Choroid plexus epithelial cell (primary cell): ENCODE results near the gene LYAR.

Experiments
- DNase-seq: peaks from one replicate; pipeline ENCODE4 v3.0.0-alpha.2; 2010; ENCODE audit warnings: low read depth
- H3K4me3 ChIP-seq: 2 replicates; pipeline ENCODE4 v1.5.1; 2011; ENCODE audit warnings: low read depth, mild to moderate bottlenecking, control low read depth, low read length, moderate library complexity
- TF ChIP-seq, protein P1 (sequence below): conservative IDR thresholded peaks from 2 replicates; pipeline ENCODE4 v1.5.1; 2011; ENCODE audit warnings: low read depth, mild to moderate bottlenecking, control low read depth, inconsistent platforms, low read length, moderate library complexity

LYAR gene

DNA sequence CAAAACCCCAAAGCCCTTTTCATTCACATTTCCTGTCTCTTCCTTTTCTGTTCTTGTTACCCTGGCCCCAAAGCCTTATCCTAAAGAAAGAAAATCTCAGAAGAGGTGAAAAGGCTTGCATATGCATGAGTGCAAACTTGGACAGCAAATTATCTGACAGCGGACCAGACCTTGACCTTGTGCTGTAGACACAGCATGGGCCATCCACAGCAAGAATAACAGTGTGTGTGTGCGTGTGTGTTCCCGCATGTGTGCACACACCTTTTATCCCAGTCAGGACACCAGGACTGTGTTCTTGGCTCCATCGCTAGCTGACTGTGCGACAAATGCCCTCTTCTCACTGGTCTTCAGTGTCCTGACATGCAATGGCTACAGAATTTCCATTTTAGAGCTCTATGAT is 35.4 kb upstream of the LYAR start:
- H3K4me3 ChIP-seq: no peak overlapping the region
- no peak for DNase-seq
- TF ChIP-seq, protein P1, sequence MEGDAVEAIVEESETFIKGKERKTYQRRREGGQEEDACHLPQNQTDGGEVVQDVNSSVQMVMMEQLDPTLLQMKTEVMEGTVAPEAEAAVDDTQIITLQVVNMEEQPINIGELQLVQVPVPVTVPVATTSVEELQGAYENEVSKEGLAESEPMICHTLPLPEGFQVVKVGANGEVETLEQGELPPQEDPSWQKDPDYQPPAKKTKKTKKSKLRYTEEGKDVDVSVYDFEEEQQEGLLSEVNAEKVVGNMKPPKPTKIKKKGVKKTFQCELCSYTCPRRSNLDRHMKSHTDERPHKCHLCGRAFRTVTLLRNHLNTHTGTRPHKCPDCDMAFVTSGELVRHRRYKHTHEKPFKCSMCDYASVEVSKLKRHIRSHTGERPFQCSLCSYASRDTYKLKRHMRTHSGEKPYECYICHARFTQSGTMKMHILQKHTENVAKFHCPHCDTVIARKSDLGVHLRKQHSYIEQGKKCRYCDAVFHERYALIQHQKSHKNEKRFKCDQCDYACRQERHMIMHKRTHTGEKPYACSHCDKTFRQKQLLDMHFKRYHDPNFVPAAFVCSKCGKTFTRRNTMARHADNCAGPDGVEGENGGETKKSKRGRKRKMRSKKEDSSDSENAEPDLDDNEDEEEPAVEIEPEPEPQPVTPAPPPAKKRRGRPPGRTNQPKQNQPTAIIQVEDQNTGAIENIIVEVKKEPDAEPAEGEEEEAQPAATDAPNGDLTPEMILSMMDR: no peak

DNA sequence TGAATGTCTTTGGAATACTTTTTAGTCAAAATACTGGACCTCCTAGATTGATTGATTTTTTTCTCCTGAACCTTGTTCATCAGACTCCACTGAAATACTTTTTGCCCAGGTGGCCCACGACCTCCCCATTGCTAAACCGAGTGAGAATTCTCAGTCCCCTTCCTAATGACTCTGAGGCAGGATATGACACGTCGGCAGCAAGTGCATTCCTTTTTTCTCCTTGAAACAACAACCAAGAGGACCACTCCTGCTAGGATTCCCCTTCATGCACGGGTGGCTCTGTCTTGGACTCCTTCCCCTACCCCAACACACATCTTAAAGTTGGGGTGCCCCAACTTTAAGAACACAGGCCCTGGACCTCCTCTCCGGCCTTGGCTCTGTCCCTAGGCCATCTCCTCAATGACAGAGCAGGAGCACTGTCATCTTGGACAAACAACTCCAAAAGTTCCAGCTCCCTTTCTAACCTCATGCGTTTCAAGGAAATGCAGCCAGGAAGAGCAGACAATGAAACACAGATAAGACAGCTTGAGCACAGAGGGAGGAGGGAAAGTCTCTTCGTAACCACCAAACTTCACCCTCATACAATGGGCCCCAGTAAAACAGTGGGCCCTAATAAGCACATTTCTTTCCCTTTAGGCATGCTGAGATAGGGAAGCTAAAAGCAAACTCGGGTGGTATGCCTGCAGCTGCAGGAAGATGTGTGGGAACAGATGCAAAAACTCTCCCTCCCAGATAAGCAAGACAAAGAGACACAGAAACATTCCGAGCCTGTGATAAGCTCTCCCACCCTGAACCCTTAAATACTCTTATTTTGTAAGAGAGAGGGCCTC is 34.0 kb upstream of the LYAR start:
- peak; percentile 35 for DNase-seq
- TF ChIP-seq, protein P1: no peak
- H3K4me3 ChIP-seq: no peak overlapping the region

DNA sequence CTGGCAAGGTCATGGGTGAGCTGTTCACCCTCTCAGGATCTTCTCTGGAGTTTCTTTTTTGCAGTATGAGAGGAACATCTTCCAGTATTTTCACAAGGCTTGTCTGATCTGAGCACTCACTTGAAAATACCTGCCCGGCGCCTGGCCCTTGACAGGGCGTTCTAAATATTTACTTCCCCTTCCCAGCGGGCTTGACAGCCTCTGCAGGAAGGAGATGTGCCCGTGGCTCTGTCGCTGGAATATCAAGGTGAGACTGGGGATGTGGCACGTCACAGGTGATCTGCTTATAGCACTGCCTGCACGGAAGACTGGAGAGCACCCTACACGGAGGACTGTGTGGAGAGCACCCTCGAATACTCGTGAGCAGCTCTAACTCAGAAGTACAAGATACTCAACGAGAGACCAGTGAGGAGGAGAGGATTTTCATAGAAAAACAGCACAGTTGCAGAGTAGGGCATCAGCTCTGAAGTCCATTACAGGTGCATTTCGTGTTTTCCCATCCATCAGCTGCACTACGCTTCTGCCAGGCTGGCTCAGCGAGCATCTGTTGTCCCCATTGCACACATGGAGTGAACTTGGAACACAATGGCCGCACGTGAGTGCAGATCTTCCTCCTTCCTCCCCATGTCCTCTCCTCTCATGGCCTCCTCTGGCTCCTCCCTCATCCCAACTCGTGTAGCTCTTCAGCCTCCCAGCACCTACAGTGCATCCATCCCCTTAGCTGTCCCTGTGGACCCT is 32.2 kb upstream of the LYAR start:
- TF ChIP-seq, protein P1: no peak
- no peak overlapping the region for H3K4me3 ChIP-seq
- DNase-seq: no peak

DNA sequence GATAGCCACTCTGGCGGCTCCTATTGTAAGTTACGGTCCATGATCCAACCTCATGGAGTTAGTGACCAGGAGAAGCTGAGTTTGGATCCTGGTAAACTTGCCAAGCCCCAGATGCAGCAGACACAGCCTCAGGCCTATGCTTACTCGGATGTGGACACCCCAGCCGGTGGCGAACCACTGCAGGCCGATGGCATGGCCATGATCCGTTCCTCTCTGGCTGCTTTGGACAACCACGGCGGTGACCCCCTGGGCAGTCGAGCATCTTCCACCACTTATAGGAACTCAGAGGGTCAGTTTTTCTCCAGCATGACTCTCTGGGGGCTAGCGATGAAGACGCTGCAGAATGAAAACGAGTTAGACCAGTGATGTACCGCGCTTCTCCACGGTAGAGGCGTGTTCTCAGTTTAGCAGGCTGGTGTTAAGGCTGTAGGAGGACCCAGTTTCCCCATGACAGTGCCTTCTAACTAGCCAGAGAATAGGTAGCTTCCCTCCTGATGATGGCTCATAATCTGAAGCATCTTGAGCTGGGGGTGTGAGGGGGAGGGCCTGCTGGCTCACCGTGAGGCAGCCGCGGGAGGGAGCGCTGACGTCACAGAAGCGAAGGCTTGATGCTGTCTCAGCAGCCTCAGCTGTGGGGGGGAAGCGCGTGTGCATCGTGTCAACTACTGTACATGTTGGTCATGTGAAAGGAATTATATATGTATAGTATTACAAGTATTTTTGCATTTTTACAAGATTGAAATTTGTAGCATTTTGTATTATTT is 31.2 kb upstream of the LYAR start:
- TF ChIP-seq, protein P1: no peak
- no peak for DNase-seq
- H3K4me3 ChIP-seq: no peak overlapping the region

DNA sequence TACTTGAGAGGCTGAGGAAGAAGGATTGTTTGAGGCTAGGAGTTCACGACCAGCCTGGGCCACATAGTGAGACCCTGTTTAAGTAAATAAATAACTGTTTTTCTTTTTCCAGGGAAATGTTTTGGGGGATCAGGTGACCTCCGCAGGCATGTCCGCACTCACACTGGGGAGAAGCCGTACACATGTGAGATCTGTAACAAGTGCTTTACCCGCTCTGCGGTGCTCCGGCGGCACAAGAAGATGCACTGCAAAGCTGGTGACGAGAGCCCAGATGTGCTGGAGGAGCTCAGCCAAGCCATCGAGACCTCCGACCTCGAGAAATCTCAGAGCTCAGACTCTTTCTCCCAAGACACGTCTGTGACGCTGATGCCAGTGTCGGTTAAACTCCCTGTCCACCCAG is 30.6 kb upstream of the LYAR start:
- DNase-seq: no peak
- TF ChIP-seq, protein P1: no peak
- no peak overlapping the region for H3K4me3 ChIP-seq

DNA sequence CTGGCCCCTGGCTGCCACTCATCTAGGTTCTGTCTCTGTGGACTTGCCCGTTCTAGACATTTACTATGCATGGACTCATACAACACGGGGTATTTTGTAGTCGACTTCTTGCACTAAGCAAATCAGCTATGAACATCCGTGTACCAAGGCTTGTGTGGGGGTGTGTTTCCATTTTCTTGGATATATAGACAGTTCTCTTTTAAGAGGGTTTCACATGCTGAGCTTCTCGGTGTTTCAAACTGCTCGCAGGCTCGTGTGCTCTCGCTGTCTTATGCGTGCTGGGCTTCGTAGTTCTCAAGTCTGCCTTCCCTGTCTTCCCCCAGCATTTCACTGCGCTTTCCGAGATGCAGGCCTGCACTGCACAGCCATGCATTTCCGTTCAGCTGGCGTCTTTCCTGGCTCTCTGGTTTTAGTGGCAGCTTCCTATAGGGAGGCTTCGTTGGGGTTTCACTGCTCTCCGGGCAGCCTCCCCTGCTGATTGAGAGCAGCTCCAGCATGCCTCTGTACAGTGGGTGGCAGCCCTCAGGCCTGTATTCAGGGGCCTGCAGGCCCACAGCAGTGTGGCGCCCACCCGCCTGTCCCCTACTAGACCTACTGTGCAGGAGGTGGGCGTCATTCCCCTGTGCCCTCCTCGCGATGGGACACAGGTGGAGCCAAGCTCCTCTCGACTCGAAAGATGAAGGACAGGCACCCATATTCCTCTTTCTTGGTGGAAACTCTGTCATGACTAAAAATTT is 27.7 kb upstream of the LYAR start:
- no peak overlapping the region for H3K4me3 ChIP-seq
- no peak for DNase-seq
- TF ChIP-seq, protein P1: no peak
